ENCODE measurements around the gene OMP.

DNA sequence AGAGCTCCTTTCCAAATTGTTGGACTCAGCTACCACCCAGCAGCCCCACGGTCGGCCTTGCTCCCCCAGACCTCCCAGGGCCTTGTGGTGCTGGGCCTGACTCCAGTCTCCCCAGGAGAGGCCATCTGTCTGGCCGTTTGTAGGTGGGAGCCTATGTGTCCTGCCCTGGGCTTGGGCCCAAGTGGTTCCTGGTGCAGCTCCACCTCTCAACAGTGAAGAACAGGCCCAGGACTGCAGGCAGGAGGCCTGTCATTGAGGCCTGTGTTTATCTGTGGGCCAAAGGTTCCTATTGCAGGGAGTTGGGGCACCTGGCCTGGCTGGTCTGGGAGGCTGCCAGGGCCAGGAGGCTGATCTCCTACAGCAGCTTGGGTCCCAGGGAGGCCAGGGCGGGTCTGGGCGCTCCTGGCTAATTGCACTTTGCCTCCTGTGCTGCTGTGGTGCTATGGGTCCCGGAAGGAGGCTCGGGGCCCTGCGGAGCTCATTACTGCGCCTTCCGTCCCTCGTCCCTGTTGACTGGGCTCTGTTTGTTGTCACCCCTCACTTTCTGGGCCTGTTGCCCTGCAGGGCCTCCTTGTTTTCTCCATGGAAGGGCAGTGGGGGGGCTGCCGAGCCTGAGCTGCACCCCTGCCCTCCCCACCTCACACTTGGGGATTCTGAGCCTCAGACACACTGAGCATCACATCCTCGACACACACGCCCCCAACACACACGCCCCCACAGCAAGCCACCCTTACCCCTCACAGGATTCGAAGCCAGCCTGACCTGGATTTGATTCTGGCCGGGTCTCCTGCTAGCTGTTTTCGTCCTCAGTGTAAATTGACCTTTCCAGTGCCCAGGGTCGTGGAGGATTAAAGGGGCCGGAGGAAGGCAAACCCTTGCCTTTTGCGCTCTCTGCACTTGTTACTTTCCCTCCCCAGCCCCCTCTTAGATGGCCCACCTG, 6.8 kb upstream of the OMP start:
- TF ChIP-seq, protein P1, sequence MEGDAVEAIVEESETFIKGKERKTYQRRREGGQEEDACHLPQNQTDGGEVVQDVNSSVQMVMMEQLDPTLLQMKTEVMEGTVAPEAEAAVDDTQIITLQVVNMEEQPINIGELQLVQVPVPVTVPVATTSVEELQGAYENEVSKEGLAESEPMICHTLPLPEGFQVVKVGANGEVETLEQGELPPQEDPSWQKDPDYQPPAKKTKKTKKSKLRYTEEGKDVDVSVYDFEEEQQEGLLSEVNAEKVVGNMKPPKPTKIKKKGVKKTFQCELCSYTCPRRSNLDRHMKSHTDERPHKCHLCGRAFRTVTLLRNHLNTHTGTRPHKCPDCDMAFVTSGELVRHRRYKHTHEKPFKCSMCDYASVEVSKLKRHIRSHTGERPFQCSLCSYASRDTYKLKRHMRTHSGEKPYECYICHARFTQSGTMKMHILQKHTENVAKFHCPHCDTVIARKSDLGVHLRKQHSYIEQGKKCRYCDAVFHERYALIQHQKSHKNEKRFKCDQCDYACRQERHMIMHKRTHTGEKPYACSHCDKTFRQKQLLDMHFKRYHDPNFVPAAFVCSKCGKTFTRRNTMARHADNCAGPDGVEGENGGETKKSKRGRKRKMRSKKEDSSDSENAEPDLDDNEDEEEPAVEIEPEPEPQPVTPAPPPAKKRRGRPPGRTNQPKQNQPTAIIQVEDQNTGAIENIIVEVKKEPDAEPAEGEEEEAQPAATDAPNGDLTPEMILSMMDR (IDR thresholded peaks at IDR 0.05; ENCODE audit: low read depth, low read length): no peak
- TF ChIP-seq POLR2A (IDR thresholded peaks at IDR 0.05; ENCODE audit: extremely low read depth, insufficient read length) (no peak), MYC (IDR thresholded peaks at IDR 0.05; ENCODE audit: low read depth, low read length) (no peak)
